Mucosa of descending colon (tissue), 3 donors: Measurements from ENCODE around the gene RPS19. TPM values are rescaled to one million over a fixed set of nuclear protein-coding genes. Genes with fewer than 3 reads are reported as not detected.
"Not testable (repeated sequence)": the region's sequence is repeated elsewhere in the genome, so short reads cannot be mapped to it uniquely, and the experiment has no call there.

Experiments
- ATAC-seq: fragments of 200-7000 bp; cut with Tn5 transposase; one replicate; pipeline ENCODE4 v1.9.1; 2020; ENCODE audit warnings: mild to moderate bottlenecking, moderate library complexity
- DNase-seq, 3 donors: peaks; one replicate each; pipeline ENCODE4 v3.0.0-alpha.2; 2020
- H3K36me3 ChIP-seq: fragments of 200-600 bp; one replicate; pipeline ENCODE4 v1.8.0; 2021; ENCODE audit warnings: low read depth, mild to moderate bottlenecking
- H3K4me1 ChIP-seq: fragments of 200-600 bp; one replicate; pipeline ENCODE4 v1.8.0; 2021; ENCODE audit warnings: low read depth, mild to moderate bottlenecking
- H3K4me3 ChIP-seq: fragments of 200-600 bp; one replicate; pipeline ENCODE4 v1.8.0; 2021; ENCODE audit warnings: mild to moderate bottlenecking
- H3K9me3 ChIP-seq: fragments of 200-600 bp; one replicate; pipeline ENCODE4 v1.8.0; 2021; ENCODE audit warnings: mild to moderate bottlenecking
- intact Hi-C, 2 donors: fragments of 100-400 bp; cut with DNase I in 1 of 2; cut with micrococcal nuclease in 1 of 2; formaldehyde crosslinking; loops; one replicate each; pipeline versions ENCODE4 v1.11.0 to v1.11.1; 2022; cut with DNase I, micrococcal nuclease
- total RNA-seq, 3 donors: library from RNA; stranded (reverse); fragmentation: NEBNext Ultra II Directional in 2 of 3; extraction: Animal tissue kit (Norgen Biotek cat#: 25700) in 2 of 3; gene quantifications; one replicate each; pipeline versions ENCODE4 v1.2.1 to v1.2.4, GENCODE V29; 2021 to 2023
- TF ChIP-seq, protein P1 (sequence below): fragments of 200-600 bp; IDR thresholded peaks from one replicate; pipeline ENCODE4 v1.8.0; 2022; ENCODE audit warnings: antibody characterized with exemption, mild to moderate bottlenecking
- donor health status: DM: no; HTN: no; CAD: no; lungs with moderate emphysema.
- donor health status: DM: no; HTN: no; CAD: no.
- donor health status: DM: no; HTN: yes; CAD: no.

Gene RPS19
- total RNA-seq, 3 donors from 2014 or later, result 1,251 to 1,696 (median 1,572) TPM

- ATAC-seq, result peak; percentile 8
- Histone ChIP-seq H3K4me1 (peaks cover 42% of the 10 kb centered on the region), H3K36me3 (peaks cover 3% of the 10 kb centered on the region), H3K9me3 (no peaks in the 10 kb centered on the region), H3K4me3 (no peak overlapping the region)
- DNase-seq, result peak in 1 of 3 donors; percentile 22
- intact Hi-C loops, result loop anchor here (5.0 kb wide), 1 partner anchor 82 kb away; no protein-coding TSS in a partner anchor
- TF ChIP-seq, protein P1, sequence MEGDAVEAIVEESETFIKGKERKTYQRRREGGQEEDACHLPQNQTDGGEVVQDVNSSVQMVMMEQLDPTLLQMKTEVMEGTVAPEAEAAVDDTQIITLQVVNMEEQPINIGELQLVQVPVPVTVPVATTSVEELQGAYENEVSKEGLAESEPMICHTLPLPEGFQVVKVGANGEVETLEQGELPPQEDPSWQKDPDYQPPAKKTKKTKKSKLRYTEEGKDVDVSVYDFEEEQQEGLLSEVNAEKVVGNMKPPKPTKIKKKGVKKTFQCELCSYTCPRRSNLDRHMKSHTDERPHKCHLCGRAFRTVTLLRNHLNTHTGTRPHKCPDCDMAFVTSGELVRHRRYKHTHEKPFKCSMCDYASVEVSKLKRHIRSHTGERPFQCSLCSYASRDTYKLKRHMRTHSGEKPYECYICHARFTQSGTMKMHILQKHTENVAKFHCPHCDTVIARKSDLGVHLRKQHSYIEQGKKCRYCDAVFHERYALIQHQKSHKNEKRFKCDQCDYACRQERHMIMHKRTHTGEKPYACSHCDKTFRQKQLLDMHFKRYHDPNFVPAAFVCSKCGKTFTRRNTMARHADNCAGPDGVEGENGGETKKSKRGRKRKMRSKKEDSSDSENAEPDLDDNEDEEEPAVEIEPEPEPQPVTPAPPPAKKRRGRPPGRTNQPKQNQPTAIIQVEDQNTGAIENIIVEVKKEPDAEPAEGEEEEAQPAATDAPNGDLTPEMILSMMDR, result no peak
These were observed 10.4 kb downstream of the RPS19 start for GRCh38 chr19:41870401-41870873.

DNA sequence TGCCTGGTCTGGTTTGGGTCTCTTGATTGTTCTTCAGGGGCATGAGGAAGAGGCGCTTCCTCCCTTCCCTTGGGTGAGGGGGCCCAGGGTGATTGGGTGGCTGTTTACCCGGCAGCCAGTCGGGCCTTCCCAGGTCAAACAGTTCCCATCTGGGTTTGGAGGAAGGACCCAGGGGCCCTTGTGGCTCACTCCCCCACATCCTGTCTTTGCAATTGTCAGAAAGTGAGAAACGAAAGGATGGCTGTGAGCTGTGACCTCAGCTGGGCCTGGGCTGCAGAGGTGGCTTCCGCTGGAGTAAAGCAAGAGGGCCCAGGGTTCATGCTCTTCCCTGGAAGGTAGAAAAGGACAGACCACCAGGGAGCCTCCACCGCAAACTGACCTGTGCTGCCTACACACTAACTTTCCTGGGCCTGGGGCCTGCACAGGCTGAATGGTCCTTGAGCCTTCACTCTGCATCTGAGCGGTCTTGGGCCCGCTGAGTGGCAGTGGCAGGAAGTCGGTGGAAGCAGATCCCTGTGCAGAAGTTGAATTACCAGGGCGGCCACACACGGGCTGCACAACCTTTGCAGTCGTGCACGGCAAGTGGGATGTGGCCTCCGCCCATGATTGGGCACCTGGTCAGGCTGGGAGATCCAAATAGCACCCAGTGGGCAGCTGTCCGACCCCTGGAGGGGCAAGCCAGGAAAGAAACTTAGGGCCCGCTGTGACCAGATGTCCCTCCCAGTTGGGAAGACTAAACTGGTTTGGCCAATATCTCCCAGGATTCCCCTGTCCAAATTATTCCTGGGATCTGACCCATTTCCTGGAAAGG is 11.7 kb downstream of the RPS19 start:
- intact Hi-C loops, result loop anchor here (5.0 kb wide), 1 partner anchor 81 kb away; no protein-coding TSS in a partner anchor
- H3K36me3 ChIP-seq, result peaks cover 3% of the 10 kb centered on the region
- ATAC-seq (peak; percentile 59), DNase-seq (peak; percentile 55 to 83 (median 62))
- H3K9me3 ChIP-seq, result no peaks in the 10 kb centered on the region
- TF ChIP-seq, protein P1, result no peak
- peaks cover 41% of the 10 kb centered on the region for H3K4me1 ChIP-seq
- H3K4me3 ChIP-seq, result no peak overlapping the region

GRCh38 chr19:41872384-41872774 is 12.3 kb downstream of the RPS19 start:
- no peak overlapping the region for H3K4me3 ChIP-seq
- intact Hi-C loops, result loop anchor here (5.0 kb wide), 1 partner anchor 80 kb away; no protein-coding TSS in a partner anchor
- H3K4me1 ChIP-seq, result peaks cover 36% of the 10 kb centered on the region
- TF ChIP-seq, protein P1, result no peak
- no peaks in the 10 kb centered on the region for H3K9me3 ChIP-seq
- DNase-seq, result peak in 1 of 3 donors; percentile 36
- ATAC-seq, result no peak
- peaks cover 3% of the 10 kb centered on the region for H3K36me3 ChIP-seq

- ATAC-seq, result peak; percentile 78
- TF ChIP-seq, protein P1, result peak; percentile 80
- H3K4me1 ChIP-seq, result peaks cover 30% of the 10 kb centered on the region
- no peak overlapping the region for H3K4me3 ChIP-seq
- H3K36me3 ChIP-seq, result peaks cover 3% of the 10 kb centered on the region
- intact Hi-C loops, result loop anchor here (5.0 kb wide), 1 partner anchor 79 kb away; no protein-coding TSS in a partner anchor
- DNase-seq, result peak; percentile 85 to 92 (median 92)
- no peaks in the 10 kb centered on the region for H3K9me3 ChIP-seq
These were observed 13.0 kb downstream of the RPS19 start for GRCh38 chr19:41872775-41873647.

DNA sequence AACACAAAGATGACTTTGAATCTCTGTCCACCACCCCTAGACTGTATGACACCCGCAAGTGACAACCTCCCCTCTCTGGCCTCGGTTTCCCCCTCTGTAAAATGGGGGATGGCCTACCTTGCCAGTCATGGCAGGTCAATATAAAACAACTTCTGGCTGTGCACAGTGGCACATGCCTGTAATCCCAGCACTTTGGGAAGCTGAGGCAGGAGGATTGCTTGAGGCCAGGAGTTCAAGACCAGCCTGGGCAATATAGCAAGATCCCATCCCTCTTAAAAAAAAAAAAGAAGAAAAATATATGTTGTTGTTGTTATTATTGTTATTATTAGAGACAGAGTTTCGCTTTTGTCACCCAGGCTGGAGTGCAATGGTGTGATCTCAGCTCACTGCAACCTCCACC is 15.9 kb downstream of the RPS19 start:
- DNase-seq, H3K9me3 ChIP-seq, ATAC-seq, H3K4me3 ChIP-seq, intact Hi-C loops, H3K36me3 ChIP-seq: not testable (repeated sequence)
- peaks cover 15% of the 10 kb centered on the region for H3K4me1 ChIP-seq
